ENCODE results near the gene OMD.

The OMD gene, protein sequence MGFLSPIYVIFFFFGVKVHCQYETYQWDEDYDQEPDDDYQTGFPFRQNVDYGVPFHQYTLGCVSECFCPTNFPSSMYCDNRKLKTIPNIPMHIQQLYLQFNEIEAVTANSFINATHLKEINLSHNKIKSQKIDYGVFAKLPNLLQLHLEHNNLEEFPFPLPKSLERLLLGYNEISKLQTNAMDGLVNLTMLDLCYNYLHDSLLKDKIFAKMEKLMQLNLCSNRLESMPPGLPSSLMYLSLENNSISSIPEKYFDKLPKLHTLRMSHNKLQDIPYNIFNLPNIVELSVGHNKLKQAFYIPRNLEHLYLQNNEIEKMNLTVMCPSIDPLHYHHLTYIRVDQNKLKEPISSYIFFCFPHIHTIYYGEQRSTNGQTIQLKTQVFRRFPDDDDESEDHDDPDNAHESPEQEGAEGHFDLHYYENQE

DNA sequence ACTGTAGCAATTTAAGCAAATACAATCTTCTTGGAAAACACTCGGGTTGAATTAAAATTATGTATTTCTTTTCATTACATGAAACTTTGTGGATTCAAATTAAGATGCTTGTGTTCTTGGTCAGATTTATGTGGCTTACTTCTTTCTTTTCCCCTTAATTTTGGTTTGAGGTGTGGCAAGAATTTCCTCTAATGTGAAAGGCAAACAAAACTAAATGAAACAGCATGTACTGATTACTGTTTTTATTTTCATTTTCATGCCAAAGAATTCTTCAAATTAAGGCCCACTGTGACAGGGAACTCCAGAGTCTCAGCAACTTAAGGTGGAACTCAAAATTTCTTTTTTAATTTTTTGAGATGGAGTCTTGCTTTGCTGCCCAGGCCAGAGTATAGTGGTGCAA is at the start of gene OMD:
OMD (minus strand) TSS at position 132 of the 400 bp plus-strand sequence. CDS start 6,913 bp downstream, outside the sequence.
- Histone ChIP-seq H3K4me1 (ENCODE audit: low read length) (peaks cover 9% of the 10 kb centered on the region), H3K4me3 (ENCODE audit: low read length) (no peak within 1 kb of the TSS), H3K27ac (ENCODE audit: low read length) (no peak within 1 kb of the TSS), H3K9ac (ENCODE audit: low read length) (no peak within 1 kb of the TSS), H3K79me2 (ENCODE audit: low read length) (no peaks in the 10 kb centered on the region), H4K20me1 (ENCODE audit: insufficient read depth, low read length) (no peaks in the 10 kb centered on the region), H3K27me3 (ENCODE audit: low read depth, low read length) (no peaks in the 10 kb centered on the region), H2AFZ (ENCODE audit: low read depth, low read length) (no peak within 1 kb of the TSS), H3K4me2 (ENCODE audit: low read length) (no peak within 1 kb of the TSS), H3K36me3 (replicated peaks; ENCODE audit: low read depth, low read length) (no peaks in the 10 kb centered on the region), H3K9me3 (ENCODE audit: insufficient read depth, low read length) (no peaks in the 10 kb centered on the region)
- no peak for TF ChIP-seq EZH2phosphoT487 (IDR thresholded peaks at IDR 0.05; ENCODE audit: low read depth)
- TF ChIP-seq CTCF (IDR thresholded peaks at IDR 0.05; ENCODE audit: low read depth, low read length), result no peak

DNA sequence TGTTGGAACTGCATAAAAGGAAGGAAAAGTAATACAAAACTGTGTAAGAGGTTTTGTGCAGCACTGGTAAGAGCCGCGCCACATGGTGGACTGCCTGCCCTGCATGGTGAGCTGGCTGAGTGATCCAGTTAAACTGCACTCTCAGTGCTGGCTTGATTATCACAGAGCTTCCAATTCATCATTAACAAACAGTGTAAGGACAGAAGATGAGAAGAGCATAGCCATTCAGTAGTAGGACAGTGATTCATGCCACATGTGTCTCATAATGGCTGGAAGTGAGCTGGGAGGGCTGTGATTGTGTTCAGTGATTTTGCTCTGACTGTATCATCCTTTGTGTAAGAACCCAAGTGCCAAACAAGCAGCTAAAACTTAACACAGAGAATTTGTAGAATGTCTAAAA is 43.9 kb upstream of the OMD start:
- H3K9me3 ChIP-seq (ENCODE audit: insufficient read depth, low read length), result no peaks in the 10 kb centered on the region
- no peaks in the 10 kb centered on the region for H3K79me2 ChIP-seq (ENCODE audit: low read length)
- no peak overlapping the region for H3K27ac ChIP-seq (ENCODE audit: low read length)
- no peak overlapping the region for H3K9ac ChIP-seq (ENCODE audit: low read length)
- H3K4me2 ChIP-seq (ENCODE audit: low read length), result no peak overlapping the region
- H3K27me3 ChIP-seq (ENCODE audit: low read depth, low read length), result no peaks in the 10 kb centered on the region
- no peak for TF ChIP-seq CTCF (IDR thresholded peaks at IDR 0.05; ENCODE audit: low read depth, low read length)
- no peak for TF ChIP-seq EZH2phosphoT487 (IDR thresholded peaks at IDR 0.05; ENCODE audit: low read depth)
- H2AFZ ChIP-seq (ENCODE audit: low read depth, low read length), result no peak overlapping the region
- H3K4me1 ChIP-seq (ENCODE audit: low read length), result no peaks in the 10 kb centered on the region
- no peak overlapping the region for H3K4me3 ChIP-seq (ENCODE audit: low read length)
- no peaks in the 10 kb centered on the region for H4K20me1 ChIP-seq (ENCODE audit: insufficient read depth, low read length)
- no peaks in the 10 kb centered on the region for H3K36me3 ChIP-seq (replicated peaks; ENCODE audit: low read depth, low read length)

- H3K9me3 ChIP-seq (ENCODE audit: insufficient read depth, low read length), result no peaks in the 10 kb centered on the region
- H3K27me3 ChIP-seq (ENCODE audit: low read depth, low read length), result no peaks in the 10 kb centered on the region
- no peaks in the 10 kb centered on the region for H4K20me1 ChIP-seq (ENCODE audit: insufficient read depth, low read length)
Observed at GRCh38 chr9:92467511-92467910, 43.2 kb upstream of the OMD start.

More at GRCh38 chr9:92467511-92467910, 43.2 kb upstream of the OMD start:
- TF ChIP-seq CTCF (IDR thresholded peaks at IDR 0.05; ENCODE audit: low read depth, low read length) (no peak), EZH2phosphoT487 (IDR thresholded peaks at IDR 0.05; ENCODE audit: low read depth) (no peak)
- no peak overlapping the region for H3K4me2 ChIP-seq (ENCODE audit: low read length)
- H3K4me3 ChIP-seq (ENCODE audit: low read length), result no peak overlapping the region
- no peak overlapping the region for H3K9ac ChIP-seq (ENCODE audit: low read length)
- no peaks in the 10 kb centered on the region for H3K36me3 ChIP-seq (replicated peaks; ENCODE audit: low read depth, low read length)
- H3K79me2 ChIP-seq (ENCODE audit: low read length), result no peaks in the 10 kb centered on the region
- no peaks in the 10 kb centered on the region for H3K4me1 ChIP-seq (ENCODE audit: low read length)
- no peak overlapping the region for H2AFZ ChIP-seq (ENCODE audit: low read depth, low read length)
- no peak overlapping the region for H3K27ac ChIP-seq (ENCODE audit: low read length)
